Psoas muscle (tissue), 8 donors: Measurements from ENCODE around the gene FXYD5. TPM values are rescaled to one million over a fixed set of nuclear protein-coding genes. Genes with fewer than 3 reads are reported as not detected.
A peak's percentile ranks its signal among the peaks of the same experiment; 100 is the strongest.

Experiments used
- ATAC-seq, 4 donors: fragments of 200-7000 bp; cut with Tn5 transposase; one replicate each; pipeline ENCODE4 v1.9.1; 2020; ENCODE audit warnings: moderate library complexity in 3 of 4, mild to moderate bottlenecking in 2 of 4
- DNase-seq, 2 donors: peaks; one replicate each; pipeline ENCODE4 v3.0.0-alpha.2; 2020
- H3K27ac ChIP-seq: fragments of 200-600 bp; one replicate; pipeline ENCODE4 v1.8.0; 2022
- H3K27me3 ChIP-seq, 3 donors: fragments of 200-600 bp in 1 of 3; one replicate each; pipeline versions ENCODE4 v1.6.1 to v1.8.0; 2013 to 2022; ENCODE audit warnings: low read length in 2 of 3, mild to moderate bottlenecking in 2 of 3, moderate library complexity in 1 of 3; ENCODE audit not compliant: insufficient read depth in 3 of 3
- H3K36me3 ChIP-seq, 2 donors: fragments of 200-600 bp in 1 of 2; one replicate each; pipeline versions ENCODE4 v1.6.1 to v1.8.0; 2013 to 2022; ENCODE audit warnings: low read depth in 1 of 2, mild to moderate bottlenecking in 1 of 2, moderate library complexity in 1 of 2; ENCODE audit not compliant: insufficient read depth in 1 of 2
- H3K4me1 ChIP-seq: fragments of 200-600 bp; one replicate; pipeline ENCODE4 v1.8.0; 2022
- H3K4me3 ChIP-seq: fragments of 200-600 bp; one replicate; pipeline ENCODE4 v1.8.0; 2022; ENCODE audit warnings: mild to moderate bottlenecking
- H3K9me3 ChIP-seq: fragments of 200-600 bp; one replicate; pipeline ENCODE4 v1.8.0; 2022
- WGBS, 3 donors: extraction: QIAGEN DNeasy Blood & Tissue Kit; methylation state at CpG; one replicate each; pipeline versions ENCODE4 v1.1.6 to v1.1.7; 2013; 5-methylcytosine and 5-hydroxymethylcytosine counted together
- intact Hi-C, 2 donors: fragments of 100-400 bp; cut with DNase I; formaldehyde crosslinking; loops; one replicate each; pipeline versions ENCODE4 v1.11.0 to v1.14.2; 2022
- polyA plus RNA-seq, 3 donors: library from polyadenylated mRNA; stranded (reverse); fragments of 200-250 nt; gene quantifications; one replicate each; pipeline ENCODE4 v1.2.3, GENCODE V29; 2013
- total RNA-seq, 4 donors: library from RNA; stranded (reverse); fragmentation: NEBNext Ultra II Directional in 2 of 4; extraction: Animal tissue kit (Norgen Biotek cat#: 25700) in 2 of 4; gene quantifications; one replicate each; pipeline versions ENCODE4 v1.2.1 to v1.2.4, GENCODE V29; 2021 to 2023
- TF ChIP-seq, protein P1 (sequence below): fragments of 200-600 bp; IDR thresholded peaks from one replicate; pipeline ENCODE4 v1.8.0; 2022; ENCODE audit warnings: antibody characterized with exemption
- donor health status: healthy with polysubstance abuse.
- donor health status: DM: no; HTN: no; CAD: no; lungs with moderate emphysema.
- donor health status: Bipolar disorder and iron deficiency.
- donor health status: healthy.
- donor health status: DM: yes; HTN: yes; CAD: no.
- donor health status: DM: no; HTN: no; CAD: no.
- donor health status: DM: no; HTN: no; CAD: no.
- donor health status: DM: yes; HTN: yes; CAD: no.

The FXYD5 gene
- total and polyA plus RNA-seq, 7 donors: 6.4 to 19.1 (median 11.5) TPM

DNA sequence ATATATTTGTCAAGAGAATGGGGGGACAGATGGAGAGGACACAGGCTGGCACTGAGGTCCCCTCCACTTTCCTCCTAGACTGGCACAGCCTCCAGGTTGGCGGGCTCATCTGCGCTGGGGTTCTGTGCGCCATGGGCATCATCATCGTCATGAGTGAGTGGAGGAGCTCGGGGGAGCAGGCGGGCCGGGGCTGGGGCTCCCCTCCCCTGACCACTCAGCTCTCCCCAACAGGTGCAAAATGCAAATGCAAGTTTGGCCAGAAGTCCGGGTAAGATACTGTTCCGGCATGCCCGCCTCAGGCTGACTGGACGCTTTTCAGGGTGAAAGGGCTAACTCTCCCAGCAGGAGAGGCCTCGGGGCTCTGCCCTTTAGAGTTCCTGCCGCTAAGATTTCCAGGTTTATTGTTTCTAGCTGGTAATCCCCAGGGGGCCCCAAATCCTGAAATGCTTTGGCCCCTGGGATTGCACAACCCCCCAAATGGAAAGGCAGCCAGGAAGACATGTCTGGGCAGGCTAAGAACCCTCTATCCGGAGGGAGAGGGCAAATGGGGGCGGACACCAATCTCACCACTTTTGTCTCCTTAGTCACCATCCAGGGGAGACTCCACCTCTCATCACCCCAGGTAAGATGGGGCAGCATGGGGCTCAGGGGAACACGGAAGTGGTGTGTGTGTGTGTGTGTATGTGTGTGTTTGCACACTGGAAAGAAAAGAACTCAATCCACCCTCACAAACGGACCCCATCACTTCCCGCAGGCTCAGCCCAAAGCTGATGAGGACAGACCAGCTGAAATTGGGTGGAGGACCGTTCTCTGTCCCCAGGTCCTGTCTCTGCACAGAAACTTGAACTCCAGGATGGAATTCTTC is 31.6 kb upstream of the FXYD5 start:
- peaks cover 13% of the 10 kb centered on the region for H3K4me1 ChIP-seq
- no peaks in the 10 kb centered on the region for H3K9me3 ChIP-seq
- intact Hi-C loops: no loop called here
- peak overlapping the region; percentile 78 for H3K27ac ChIP-seq
- H3K4me3 ChIP-seq: no peak overlapping the region
- 70 to 76% (median 70%) methylated on average over 19 of the region's 19 CpGs for WGBS, 3 donors
- DNase-seq (no peak), ATAC-seq (no peak)
- no peaks in the 10 kb centered on the region for H3K36me3 ChIP-seq
- no peaks in the 10 kb centered on the region for H3K27me3 ChIP-seq
- TF ChIP-seq, protein P1, sequence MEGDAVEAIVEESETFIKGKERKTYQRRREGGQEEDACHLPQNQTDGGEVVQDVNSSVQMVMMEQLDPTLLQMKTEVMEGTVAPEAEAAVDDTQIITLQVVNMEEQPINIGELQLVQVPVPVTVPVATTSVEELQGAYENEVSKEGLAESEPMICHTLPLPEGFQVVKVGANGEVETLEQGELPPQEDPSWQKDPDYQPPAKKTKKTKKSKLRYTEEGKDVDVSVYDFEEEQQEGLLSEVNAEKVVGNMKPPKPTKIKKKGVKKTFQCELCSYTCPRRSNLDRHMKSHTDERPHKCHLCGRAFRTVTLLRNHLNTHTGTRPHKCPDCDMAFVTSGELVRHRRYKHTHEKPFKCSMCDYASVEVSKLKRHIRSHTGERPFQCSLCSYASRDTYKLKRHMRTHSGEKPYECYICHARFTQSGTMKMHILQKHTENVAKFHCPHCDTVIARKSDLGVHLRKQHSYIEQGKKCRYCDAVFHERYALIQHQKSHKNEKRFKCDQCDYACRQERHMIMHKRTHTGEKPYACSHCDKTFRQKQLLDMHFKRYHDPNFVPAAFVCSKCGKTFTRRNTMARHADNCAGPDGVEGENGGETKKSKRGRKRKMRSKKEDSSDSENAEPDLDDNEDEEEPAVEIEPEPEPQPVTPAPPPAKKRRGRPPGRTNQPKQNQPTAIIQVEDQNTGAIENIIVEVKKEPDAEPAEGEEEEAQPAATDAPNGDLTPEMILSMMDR: no peak

DNA sequence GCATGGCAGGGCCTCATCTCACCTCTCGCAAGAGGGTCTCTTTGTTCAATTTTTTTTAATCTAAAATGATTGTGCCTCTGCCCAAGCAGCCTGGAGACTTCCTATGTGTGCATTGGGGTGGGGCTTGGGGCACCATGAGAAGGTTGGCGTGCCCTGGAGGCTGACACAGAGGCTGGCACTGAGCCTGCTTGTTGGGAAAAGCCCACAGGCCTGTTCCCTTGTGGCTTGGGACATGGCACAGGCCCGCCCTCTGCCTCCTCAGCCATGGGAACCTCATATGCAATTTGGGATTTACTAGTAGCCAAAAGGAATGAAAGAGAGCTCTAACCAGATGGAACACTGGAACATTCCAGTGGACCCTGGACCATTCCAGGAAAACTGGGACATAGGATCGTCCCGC is 31.0 kb upstream of the FXYD5 start:
- Histone ChIP-seq H3K27me3 (no peaks in the 10 kb centered on the region), H3K4me1 (peaks cover 13% of the 10 kb centered on the region), H3K4me3 (peak overlapping the region; percentile 65), H3K27ac (peak overlapping the region; percentile 78), H3K36me3 (no peaks in the 10 kb centered on the region), H3K9me3 (no peaks in the 10 kb centered on the region)
- ATAC-seq (peak; percentile 36 to 79 (median 57)), DNase-seq (peak; percentile 69 to 88)
- intact Hi-C loops: no loop called here
- TF ChIP-seq, protein P1: no peak
- 37 to 64% (median 42%) methylated on average over 5 of the region's 5 CpGs for WGBS, 3 donors

DNA sequence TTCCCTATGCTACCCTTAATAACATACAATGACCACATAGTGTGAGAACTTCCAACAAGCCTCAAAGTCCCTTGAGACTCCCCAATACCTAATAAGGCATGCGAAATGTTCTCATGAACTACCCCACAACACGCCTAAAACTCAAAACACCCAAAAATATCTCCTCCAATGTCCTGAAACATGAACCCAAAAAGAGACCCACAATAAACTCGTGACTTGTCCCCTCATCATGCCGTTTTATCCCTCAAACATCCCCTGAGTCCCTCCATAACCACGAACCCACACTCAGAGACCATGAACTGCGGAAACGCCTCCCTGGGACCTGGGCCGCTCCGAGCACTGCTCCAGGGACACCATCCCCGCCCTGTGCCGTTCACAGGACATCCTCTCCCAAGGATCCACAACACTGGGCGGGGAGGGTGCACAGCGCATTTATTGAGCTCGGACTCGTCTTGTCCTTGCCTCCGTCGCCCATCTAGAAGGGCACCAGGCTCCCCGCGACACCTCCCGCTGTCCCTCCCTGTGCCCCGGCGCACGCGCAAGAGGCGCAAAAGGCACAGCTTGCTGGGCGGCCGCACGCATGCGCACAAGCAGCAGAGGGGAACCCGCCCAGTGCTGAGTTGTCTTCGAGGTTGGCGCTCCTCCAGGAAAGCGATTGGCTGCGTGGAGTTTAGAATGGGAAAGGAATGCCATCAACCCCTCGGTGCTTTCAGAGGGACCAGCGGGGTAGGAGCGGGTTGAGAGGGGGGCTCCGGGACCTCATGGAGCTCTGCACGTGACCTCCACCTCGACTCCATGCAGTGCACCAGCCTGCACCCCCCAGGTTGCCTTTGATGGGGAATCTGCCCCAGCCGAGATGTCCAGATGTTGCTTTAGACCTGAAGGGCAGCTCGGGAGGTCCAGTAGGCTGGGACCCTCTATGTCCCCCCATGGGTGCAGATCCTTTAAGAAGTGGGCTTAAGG is 30.2 kb upstream of the FXYD5 start:
- DNase-seq (peak; percentile 94 to 97), ATAC-seq (peak; percentile 92 to 96 (median 95))
- Histone ChIP-seq H3K36me3 (no peaks in the 10 kb centered on the region), H3K4me3 (peak overlapping the region; percentile 65), H3K4me1 (peaks cover 17% of the 10 kb centered on the region), H3K27me3 (no peaks in the 10 kb centered on the region), H3K9me3 (no peaks in the 10 kb centered on the region), H3K27ac (peak overlapping the region; percentile 78)
- TF ChIP-seq, protein P1: no peak
- WGBS, 3 donors: 4 to 8% (median 4%) methylated on average over 42 of the region's 42 CpGs
- intact Hi-C loops: no loop called here

GRCh38 chr19:35125270-35125717 is 29.2 kb upstream of the FXYD5 start:
- Histone ChIP-seq H3K36me3 (no peaks in the 10 kb centered on the region), H3K27ac (peak overlapping the region; percentile 78), H3K9me3 (no peaks in the 10 kb centered on the region), H3K27me3 (no peaks in the 10 kb centered on the region), H3K4me1 (peaks cover 21% of the 10 kb centered on the region), H3K4me3 (no peak overlapping the region)
- WGBS, 3 donors: 83 to 90% (median 86%) methylated on average over 18 to 19 of the region's 19 CpGs
- ATAC-seq: no peak
- intact Hi-C loops: no loop called here
- TF ChIP-seq, protein P1: no peak
- DNase-seq: peak in 1 of 2 donors; percentile 58
